DND-41 (cell line): ENCODE data around the gene C15orf62.

Experiments
- ATAC-seq: fragments of 200-7000 bp; cut with Tn5 transposase; 3 replicates; pipeline ENCODE4 v1.9.1; 2021; ENCODE audit warnings: low read depth; ENCODE audit not compliant: insufficient read depth
- DNase-seq: peaks from one replicate; pipeline ENCODE4 v3.0.0-alpha.2; 2020
- H2AFZ ChIP-seq: 2 replicates; pipeline ENCODE4 v1.6.0; 2012; ENCODE audit warnings: low read depth, low read length
- H3K27ac ChIP-seq: 2 replicates; pipeline ENCODE4 v1.5.1; 2012; ENCODE audit warnings: low read length, inconsistent platforms
- H3K27me3 ChIP-seq: fragments of 200-600 bp; sonication (generic); 2 replicates; pipeline ENCODE4 v1.6.0; 2012; ENCODE audit warnings: low read length, mild to moderate bottlenecking, inconsistent platforms; ENCODE audit not compliant: insufficient read depth, poor library complexity
- H3K36me3 ChIP-seq: 2 replicates; pipeline ENCODE4 v1.5.1; 2012; ENCODE audit warnings: low read length, inconsistent platforms; ENCODE audit not compliant: insufficient read depth
- H3K4me1 ChIP-seq: 2 replicates; pipeline ENCODE4 v1.5.1; 2012; ENCODE audit warnings: mild to moderate bottlenecking, low read length; ENCODE audit not compliant: insufficient read depth
- H3K4me2 ChIP-seq: 2 replicates; pipeline ENCODE4 v1.6.0; 2012; ENCODE audit warnings: mild to moderate bottlenecking, moderate library complexity, low read length, inconsistent platforms; ENCODE audit not compliant: insufficient read depth
- H3K4me3 ChIP-seq, 2 experiments: fragments of 200-600 bp in 1 of 2; shearing (Covaris generic) in 1 of 2; 2 replicates each; pipeline ENCODE4 v1.5.1; 2012 to 2016; ENCODE audit warnings: inconsistent platforms in 2 of 2, low read length in 2 of 2, mild to moderate bottlenecking in 2 of 2, low read depth in 1 of 2, moderate library complexity in 1 of 2
- H3K79me2 ChIP-seq: 2 replicates; pipeline ENCODE4 v1.6.0; 2012; ENCODE audit warnings: low read length, inconsistent platforms; ENCODE audit not compliant: insufficient read depth
- H3K9ac ChIP-seq: 2 replicates; pipeline ENCODE4 v1.6.0; 2012; ENCODE audit warnings: low read depth, mild to moderate bottlenecking, inconsistent platforms, low read length, moderate library complexity
- H3K9me3 ChIP-seq: 2 replicates; pipeline ENCODE4 v1.5.1; 2012; ENCODE audit warnings: low read length, moderate library complexity, mild to moderate bottlenecking, inconsistent platforms; ENCODE audit not compliant: insufficient read depth, severe bottlenecking
- H4K20me1 ChIP-seq: 2 replicates; pipeline ENCODE4 v1.6.0; 2012; ENCODE audit warnings: low read length; ENCODE audit not compliant: insufficient read depth
- EZH2 ChIP-seq: IDR thresholded peaks from 3 replicates; pipeline ENCODE4 v1.6.1; 2012; ENCODE audit warnings: borderline replicate concordance, low read depth, mild to moderate bottlenecking, moderate library complexity, low read length, inconsistent platforms; ENCODE audit not compliant: severe bottlenecking
- TF ChIP-seq, protein P1 (sequence below): IDR thresholded peaks from 2 replicates; pipeline ENCODE4 v1.5.1; 2012; ENCODE audit warnings: borderline replicate concordance, low read length, moderate library complexity, mild to moderate bottlenecking; ENCODE audit not compliant: poor library complexity, severe bottlenecking; ENCODE audit errors: extremely low read depth

C15orf62 gene

GRCh38 chr15:40819048-40819447 lies 49.3 kb downstream of the C15orf62 start:
- H2AFZ ChIP-seq, result no peak overlapping the region
- H3K4me2 ChIP-seq, result no peak overlapping the region
- no peak for DNase-seq
- no peaks in the 10 kb centered on the region for H4K20me1 ChIP-seq
- no peak for ATAC-seq
- no peak overlapping the region for H3K27ac ChIP-seq
- H3K36me3 ChIP-seq, result peaks cover 5% of the 10 kb centered on the region; the same call in 1 of the 2 replicates
- no peaks in the 10 kb centered on the region for H3K9me3 ChIP-seq
- H3K4me3 ChIP-seq, result no peak overlapping the region
- no peak overlapping the region for H3K9ac ChIP-seq
- no peaks in the 10 kb centered on the region for H3K4me1 ChIP-seq
- TF ChIP-seq, protein P1, sequence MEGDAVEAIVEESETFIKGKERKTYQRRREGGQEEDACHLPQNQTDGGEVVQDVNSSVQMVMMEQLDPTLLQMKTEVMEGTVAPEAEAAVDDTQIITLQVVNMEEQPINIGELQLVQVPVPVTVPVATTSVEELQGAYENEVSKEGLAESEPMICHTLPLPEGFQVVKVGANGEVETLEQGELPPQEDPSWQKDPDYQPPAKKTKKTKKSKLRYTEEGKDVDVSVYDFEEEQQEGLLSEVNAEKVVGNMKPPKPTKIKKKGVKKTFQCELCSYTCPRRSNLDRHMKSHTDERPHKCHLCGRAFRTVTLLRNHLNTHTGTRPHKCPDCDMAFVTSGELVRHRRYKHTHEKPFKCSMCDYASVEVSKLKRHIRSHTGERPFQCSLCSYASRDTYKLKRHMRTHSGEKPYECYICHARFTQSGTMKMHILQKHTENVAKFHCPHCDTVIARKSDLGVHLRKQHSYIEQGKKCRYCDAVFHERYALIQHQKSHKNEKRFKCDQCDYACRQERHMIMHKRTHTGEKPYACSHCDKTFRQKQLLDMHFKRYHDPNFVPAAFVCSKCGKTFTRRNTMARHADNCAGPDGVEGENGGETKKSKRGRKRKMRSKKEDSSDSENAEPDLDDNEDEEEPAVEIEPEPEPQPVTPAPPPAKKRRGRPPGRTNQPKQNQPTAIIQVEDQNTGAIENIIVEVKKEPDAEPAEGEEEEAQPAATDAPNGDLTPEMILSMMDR, result no peak
- TF ChIP-seq EZH2, result no peak
- no peaks in the 10 kb centered on the region for H3K27me3 ChIP-seq
- H3K79me2 ChIP-seq, result no peaks in the 10 kb centered on the region

DNA sequence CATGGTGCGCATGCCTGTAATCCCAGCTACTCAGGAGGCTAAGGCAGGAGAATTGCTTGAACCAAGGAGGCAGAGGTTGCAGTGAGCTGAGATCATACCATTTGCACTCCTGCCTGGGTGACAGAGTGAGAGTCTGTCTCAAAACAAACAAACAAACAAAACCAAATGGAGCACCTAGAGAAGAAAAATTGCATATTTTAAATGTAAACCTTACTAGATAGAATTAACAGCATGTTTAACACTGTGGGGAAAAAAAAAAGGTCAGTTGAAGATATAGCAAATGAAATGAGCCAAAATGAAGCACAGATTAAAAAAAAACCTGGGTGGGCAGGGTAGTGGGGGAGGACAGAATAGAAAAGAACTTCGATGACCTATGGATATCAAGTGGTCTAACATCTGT lies 51.4 kb downstream of the C15orf62 start:
- no peak for DNase-seq
- Histone ChIP-seq H3K27ac (no peak overlapping the region), H3K4me1 (no peaks in the 10 kb centered on the region), H2AFZ (no peak overlapping the region), H3K4me3 (no peak overlapping the region), H3K9ac (no peak overlapping the region), H3K4me2 (no peak overlapping the region), H3K79me2 (no peaks in the 10 kb centered on the region), H3K9me3 (no peaks in the 10 kb centered on the region), H4K20me1 (no peaks in the 10 kb centered on the region), H3K27me3 (no peaks in the 10 kb centered on the region), H3K36me3 (no peaks in the 10 kb centered on the region)
- TF ChIP-seq EZH2, result no peak
- TF ChIP-seq, protein P1, result no peak
- no peak for ATAC-seq
